GM11168 (cell line): ENCODE results near the gene PGA3.
"Not testable (repeated sequence)": the region's sequence is repeated elsewhere in the genome, so short reads cannot be mapped to it uniquely, and the experiment has no call there.

ENCODE experiments used
- in situ Hi-C: fragments of 300-500 bp; cut with MboI; formaldehyde crosslinking; loops from one replicate; pipeline ENCODE4 v1.12.0; 2022; ENCODE audit warnings: low sequenced_read_pairs; ENCODE audit not compliant: unreplicated experiment

PGA3 gene

DNA sequence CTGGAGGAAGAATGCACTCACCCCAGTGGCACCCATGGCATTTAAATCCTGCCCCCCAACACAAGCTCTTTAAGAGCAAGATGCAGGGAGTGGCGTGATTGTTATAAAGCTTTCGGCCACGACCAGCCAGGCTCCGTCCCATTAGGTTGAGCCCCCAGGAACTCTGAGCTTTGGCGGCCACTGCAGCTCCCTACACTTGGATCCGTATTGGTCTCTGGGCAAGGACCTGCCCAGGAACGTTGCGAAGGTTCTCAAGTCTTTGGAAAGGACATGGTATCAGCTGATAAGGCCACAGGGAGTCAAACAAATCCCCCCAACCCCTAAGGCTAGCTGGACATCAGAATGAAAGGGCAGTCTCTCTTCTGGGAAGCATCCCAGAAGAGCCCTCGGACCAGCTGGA lies 32.7 kb upstream of the PGA3 start:
- in situ Hi-C loops, result no loop called here

DNA sequence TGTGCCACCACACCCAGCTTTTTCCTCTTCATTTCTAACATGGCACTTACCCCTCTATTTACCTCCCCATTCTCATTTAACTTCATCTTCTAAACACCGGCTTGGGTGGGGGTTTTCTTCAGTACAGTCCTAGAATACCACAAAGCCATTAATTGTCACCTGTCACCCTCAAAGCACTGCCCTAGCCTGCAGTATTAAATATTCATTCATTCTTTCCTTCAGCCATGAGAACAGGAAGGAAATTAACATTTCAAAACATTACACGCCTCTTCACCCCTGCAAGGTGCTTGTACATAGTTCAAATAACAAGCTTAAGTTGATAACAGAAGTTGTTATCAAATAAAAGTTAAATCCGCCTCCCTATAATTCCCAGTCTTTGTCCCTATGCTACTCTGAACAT lies 31.4 kb upstream of the PGA3 start:
- in situ Hi-C loops, result no loop called here

DNA sequence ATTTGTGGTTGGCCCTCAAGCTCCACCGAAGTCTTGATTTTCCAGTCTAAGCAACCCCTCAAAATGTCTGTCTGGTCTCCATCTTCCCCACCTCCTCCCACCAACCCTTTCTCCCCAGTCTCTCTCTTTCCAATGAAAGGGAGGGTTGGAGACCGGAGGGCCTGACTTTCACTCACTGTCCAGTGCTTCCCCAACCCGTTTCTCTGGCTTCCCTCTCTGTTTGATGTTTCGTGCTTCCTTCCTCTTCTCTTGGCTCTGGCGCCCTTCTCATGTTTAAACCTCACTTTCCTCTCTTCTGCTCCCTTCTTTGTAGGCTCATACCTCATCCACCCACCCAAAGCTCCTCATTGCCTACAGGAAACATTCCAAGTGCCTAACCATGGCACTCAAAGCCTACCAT lies 31.0 kb upstream of the PGA3 start:
- in situ Hi-C loops, result no loop called here

DNA sequence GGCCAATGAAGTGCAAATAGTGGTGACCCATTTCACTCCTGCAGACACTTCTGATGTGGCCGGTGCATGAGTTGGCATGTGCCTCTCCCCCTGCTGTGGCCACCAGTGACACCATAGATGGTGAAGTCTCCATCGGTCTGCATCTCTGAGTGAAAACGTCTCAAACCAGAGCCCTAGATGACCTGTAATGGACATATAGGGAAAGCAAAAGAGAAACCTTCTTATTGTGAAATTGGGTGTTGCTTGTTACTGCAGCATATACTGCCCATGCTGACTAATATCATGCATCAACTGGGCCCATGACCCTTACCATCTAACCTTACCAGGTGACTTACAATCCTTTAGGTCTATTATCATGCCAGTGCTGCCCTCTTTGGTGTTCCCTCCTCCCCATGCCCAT lies 30.4 kb upstream of the PGA3 start:
- in situ Hi-C loops, result no loop called here

DNA sequence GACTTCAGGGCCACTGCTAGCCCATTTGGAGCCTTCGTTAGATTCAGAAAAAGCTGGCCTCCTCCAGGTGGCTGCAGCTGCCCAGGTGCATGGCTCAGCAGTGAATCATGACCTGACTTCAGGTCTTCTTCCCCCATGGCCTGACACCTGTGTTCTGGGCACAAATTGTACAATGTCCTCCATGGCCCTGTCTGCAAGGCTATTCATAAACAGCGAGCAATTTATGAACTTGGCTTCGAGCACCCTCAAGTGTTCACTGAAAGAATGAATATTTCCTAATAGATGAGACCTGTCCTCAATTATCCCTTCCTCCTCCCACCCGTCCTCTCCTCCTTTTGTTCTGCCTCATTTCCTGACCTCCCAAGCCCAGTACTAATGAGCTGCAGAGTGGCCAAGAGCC lies 29.9 kb upstream of the PGA3 start:
- in situ Hi-C loops, result no loop called here

DNA sequence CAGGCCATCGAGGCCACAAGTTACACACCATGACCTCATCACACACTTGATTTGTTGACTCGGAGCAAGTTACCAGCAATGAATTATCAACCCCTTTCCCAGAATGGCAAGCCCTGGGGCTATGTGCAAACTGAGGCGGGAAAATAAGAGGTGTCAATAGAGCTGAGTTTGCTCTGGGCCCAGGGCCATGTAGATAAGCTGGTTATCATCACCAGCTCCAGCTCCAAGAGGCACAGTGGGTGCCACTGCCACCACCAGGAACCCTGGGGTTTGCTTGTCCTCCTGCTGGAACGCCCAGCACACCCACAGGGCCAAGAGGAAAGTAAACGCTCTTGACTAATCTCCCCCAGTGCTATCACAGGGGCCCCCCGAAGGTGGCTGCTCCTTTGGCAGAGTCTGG lies 29.0 kb upstream of the PGA3 start:
- in situ Hi-C loops, result no loop called here

DNA sequence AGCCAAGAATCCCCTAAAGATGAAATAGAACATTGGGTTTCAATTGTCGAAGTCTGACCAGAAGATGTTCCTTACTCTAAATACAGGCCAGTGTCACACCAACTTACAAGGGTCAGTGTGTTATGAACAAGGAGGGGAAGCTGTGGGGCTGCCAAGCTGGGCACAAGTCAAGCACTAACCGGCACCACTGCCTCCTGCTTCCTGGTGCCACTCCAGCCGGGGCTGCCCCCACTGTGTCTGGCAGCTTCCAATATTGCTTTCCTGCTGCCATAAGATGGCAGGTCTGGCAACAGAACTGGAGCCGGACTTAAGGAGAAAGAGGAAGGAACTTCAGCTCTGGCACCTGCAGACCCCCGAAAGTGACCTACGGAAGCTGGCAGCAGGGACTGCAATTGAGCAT lies 28.4 kb upstream of the PGA3 start:
- in situ Hi-C loops, result no loop called here

DNA sequence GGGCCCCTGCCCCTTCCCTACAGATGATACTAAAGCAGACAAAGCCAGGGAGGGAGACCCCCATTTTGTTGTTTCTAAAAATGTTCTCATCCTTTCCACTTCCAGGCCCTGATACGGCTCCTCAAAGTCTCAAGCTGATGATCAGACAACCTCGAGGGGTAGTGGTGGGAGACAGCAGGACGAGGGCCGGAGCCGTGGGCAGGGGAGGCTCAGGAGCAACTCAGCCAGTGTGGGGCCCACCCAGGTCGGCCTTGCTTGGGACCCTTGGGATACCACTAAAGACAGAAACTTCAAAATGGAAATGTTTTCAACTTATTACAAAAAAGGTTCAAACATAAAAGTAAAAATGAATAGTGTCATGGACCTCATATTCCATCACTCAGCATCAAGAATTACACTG lies 26.9 kb upstream of the PGA3 start:
- in situ Hi-C loops, result no loop called here

DNA sequence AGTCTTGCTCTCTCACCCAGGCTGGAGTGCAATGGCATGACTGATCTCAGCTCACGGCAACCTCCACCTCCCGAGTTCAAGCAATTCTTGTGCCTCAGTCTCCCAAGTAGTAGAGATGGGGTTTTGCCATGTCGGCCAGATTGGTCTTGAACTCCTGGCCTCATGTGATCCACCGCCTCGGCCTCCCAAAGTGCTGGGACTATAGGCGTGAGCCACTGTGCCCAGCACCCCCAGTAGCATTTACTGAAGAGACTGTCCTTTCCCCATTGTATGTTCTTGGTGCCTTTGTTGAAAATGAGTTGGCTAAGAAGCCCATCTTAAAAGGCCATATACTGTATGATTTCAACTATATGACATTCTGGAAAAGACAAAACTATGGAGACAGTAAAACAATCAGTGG lies 23.1 kb upstream of the PGA3 start:
- in situ Hi-C loops, result not testable (repeated sequence)

DNA sequence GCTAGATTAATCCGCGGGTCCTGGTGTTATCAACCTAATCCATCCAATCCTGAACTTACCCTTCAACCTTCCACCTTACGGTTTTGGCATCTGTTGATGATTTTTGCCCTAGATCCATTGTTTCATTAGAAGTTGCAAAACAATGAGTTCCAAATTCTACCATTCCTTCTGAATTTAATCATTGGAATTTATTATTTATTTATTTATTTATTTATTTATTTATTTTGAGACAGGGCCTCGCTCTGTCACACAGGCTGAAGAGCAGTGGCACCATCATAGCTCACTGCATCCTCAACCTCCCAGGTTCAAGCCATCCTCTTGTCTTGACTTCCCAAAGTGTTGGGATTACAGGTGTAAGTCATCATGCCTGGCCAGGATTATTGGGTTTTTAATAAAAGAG lies 21.8 kb upstream of the PGA3 start:
- in situ Hi-C loops, result no loop called here

DNA sequence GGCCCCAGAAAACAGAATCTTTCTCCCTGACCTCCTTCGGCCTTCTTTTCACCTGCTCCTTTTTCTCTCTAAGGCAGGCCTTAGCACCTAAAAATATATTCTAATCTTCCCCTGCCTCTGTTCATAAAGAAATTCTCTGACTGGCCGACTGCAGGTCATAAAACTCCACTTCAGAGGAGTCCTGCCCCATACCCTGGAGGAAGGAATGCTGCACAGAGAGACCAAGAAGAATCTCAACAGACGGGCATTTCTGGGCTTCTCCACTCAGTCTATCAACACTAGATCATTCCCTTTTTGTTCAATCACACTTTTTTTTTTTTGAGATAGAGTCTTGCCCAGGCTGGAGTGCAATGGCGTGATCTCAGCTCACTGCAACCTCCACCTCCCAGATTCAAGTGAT lies 19.7 kb upstream of the PGA3 start:
- in situ Hi-C loops, result no loop called here

DNA sequence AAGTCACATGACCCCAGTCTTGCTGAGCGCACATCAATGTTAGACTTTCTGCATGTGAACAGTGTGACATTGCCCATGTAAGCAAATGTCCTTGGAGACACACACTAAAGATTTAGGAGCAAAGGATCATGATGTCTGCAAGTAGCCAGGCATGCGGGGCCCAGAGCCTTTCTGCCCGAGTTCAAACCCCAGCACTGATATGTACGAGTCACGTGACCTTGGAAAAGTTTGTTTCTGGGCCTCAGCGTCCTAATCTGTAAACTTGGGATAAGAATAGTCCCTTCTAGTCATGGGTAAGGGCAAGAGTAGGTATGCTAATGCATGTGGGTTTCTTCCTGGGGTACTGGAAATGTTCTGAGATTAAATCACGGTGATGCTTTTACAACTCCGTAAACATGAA lies 16.8 kb upstream of the PGA3 start:
- in situ Hi-C loops, result no loop called here

DNA sequence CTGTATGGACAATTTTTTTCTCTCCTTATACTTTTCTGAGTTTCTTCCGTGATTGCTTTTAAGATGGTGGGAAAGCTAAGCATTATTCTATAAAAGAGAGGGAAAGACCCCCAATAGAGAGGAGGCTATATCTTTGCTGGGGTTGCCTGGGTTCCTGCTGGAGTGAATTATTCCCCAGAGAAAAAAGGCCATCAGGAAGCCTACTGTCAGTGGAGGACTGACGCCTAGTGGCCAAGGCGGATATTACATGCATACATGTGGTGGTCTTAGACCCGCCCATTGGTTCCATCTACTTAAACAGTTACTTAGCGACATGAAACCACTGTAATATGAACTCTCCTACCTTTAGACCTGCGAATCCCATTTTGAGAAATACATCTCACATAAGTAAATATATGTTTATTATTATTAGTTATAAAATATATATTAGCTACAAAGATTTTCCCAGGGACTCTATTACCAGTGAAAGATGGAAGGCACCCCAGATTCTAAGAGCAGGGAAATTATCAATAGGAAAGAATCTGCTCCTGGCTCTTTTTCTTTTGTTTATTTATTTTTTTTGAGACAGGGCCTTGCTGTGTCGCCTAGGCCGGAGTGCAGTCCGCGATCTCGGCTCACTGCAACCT lies 15.7 kb upstream of the PGA3 start:
- in situ Hi-C loops, result no loop called here

DNA sequence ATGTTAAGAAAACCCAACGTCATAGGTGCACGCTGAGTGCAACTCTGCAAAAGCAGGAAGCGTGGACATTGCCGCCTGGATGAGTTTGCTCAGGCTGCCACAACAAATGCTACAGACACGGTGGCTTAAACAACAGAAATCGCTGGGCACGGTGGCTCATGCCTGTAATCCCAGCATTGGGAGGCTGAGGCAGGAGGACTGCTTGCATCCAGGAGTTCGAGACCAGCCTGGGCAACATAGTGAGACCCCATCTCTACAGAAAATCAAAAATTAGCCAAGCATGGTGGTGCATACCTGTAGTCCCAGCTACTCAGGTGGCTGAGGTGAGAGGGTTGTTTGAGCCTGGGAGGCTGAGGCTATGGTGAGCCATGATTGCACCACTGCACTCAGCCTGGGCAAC lies 13.4 kb upstream of the PGA3 start:
- in situ Hi-C loops, result no loop called here

DNA sequence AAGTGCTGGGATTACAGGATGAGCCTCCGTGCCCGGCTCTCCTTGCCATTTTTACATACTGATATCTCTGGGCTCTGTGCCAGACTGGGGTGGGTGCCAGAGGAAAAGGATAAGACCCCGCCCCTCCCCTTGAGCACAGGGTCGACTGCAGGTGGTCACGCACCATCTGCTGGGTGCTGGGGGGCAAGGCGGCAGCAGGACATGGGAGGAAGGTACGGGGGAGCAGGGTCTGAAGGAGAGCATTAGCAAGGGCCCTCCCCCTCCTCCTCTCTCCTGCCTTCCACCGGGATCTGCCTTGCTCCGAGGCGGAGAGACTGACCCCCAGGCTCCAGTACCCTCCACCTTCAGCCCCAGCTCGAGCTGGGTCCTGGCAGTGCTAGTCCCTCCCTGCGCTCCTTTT lies 9.7 kb upstream of the PGA3 start:
- in situ Hi-C loops, result no loop called here

DNA sequence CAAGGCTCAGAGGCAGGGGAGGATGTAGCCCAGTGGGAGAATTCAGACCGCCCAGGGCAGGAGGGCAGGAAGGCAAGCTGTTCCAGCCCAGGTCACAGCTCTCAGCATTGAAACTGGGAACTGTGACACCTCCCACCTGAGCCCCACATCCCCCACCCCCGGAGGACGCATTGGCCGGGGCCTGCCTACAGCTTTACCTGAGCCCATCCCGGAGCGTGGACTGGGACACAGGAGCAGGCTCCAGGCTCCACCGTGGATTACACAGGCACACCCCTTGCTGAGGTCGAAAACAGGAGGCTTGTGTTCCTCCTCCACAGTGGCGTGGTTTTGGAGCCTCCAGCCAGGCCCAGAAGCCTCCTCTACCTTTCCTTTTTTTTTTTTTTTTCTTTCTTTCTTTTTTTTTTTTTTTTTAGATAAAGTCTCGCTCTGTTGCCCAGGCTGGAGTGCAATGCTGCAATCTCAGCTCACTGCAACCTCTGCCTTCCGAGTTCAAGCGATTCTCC lies 9.1 kb upstream of the PGA3 start:
- in situ Hi-C loops, result no loop called here

DNA sequence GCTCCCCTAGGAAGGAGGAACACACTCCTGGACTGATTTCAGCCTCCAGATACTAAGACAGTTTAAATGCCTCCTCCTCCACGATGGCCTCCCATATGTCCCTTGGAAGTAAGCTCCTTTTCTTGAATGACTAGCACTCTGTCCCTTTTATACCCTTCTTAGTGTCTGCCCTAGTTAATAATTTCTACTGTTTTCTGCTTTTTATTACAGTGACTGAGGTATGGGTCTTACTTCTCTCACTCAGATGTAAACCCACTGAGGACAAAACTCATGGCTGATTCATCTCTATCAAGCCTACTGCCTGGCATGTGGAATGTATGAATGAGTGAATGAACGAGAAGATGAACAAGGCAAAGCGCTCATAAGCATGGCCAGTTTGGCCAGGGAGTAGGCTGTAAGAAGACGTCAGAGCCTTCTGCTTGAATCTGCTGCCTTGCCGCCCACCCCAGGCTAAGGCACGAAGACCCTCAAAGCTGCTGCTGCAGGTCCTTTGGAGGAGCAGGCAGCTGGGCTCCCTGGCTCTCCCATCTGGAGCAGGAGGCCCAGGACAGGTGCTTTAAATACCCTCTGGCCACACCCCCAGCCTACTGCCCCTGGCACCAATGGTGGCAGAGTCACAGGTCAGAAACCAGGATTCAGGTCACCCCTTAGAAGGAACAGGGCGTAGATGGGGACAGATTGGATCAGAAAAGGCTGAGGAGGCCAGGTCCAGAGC lies 8.2 kb upstream of the PGA3 start:
- in situ Hi-C loops, result loop anchor here (5.0 kb wide), 1 partner anchor 42 kb away; no protein-coding TSS in a partner anchor

DNA sequence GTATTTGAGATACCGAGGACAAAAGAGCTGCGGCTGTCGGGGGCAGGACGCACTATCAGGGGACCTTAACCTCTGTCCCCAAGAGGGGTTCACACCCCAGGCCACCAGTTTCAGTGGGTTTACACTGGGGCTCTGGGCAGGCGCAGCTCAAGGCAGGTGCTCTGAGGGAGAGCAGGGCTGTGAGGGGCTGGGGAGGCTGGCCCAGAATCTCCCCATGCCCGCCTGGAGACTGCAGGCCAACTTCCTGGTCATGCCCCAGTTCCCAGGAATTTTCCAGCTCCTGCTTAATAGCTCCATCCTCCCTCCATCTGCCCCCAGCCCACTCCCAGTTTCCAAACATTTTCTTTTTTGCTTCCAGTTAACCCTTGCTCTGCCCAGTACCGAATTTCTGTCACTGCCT lies 7.6 kb upstream of the PGA3 start:
- in situ Hi-C loops, result loop anchor here (5.0 kb wide), 1 partner anchor 42 kb away; no protein-coding TSS in a partner anchor

DNA sequence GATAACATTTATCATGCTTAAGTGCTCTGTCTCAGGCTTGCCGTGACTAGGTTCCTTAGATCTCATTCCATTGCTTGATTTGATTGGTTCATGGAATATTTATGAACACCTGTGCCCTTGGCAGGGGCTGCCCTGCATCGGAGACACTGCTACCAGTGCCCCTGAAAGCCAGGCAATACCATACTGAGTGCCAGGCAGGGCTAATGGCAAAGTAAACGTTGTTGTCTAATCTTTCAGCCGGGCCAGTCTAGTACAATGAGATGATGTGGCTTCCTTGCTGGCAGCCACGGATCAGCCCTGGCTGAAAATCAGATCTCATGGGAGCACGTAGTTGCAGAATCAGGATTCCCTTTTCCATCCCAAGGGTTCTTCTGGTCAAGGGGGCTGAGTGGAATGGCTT lies 5.0 kb upstream of the PGA3 start:
- in situ Hi-C loops, result loop anchor here (5.0 kb wide), 1 partner anchor 39 kb away; no protein-coding TSS in a partner anchor

DNA sequence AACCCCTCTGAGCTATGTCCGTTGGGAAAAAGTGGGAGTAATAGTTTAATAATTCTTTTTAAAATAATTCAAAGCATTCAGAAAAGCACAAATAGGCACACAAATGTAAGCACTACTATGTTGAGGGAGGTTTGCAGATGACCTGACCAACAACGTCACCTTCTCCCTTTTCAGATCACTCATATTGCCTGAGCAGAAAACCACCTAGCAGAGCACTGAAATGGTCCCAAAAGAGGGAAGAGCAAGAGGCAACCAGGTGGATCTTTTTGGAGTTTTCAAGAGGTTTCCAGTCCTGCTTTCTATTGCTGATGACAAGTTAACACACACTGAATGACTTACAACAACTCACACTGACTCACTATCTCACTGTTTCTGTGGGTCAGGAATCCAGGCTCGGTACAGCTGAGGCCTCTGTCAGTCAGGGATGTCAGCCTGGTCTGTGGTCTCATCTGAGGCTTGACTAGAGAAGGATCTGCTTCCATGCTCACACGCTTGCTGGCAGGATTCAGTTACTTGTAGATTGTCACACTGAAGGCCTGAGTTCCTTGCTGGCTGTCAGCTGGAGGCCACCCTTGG lies 4.3 kb upstream of the PGA3 start:
- in situ Hi-C loops, result loop anchor here (5.0 kb wide), 1 partner anchor 38 kb away; no protein-coding TSS in a partner anchor

DNA sequence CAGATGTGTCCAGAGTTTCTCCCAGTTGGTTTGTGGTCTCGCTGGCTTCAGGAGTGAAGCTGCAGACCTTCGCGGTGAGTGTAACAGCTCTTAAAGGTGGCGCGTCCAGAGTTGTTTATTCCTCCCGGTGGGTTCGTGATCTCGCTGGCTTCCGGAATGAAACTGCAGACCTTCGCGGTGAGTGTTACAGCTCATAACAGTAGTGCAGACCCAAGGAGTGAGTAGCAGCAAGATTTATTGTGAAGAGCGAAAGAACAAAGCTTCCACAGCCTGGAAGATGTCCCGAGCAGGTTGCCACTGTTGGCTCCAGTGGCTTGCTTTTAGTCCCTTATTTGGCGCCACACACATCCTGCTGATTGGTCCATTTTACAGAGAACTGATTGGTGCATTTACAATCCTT lies 1.8 kb upstream of the PGA3 start:
- in situ Hi-C loops, result no loop called here

DNA sequence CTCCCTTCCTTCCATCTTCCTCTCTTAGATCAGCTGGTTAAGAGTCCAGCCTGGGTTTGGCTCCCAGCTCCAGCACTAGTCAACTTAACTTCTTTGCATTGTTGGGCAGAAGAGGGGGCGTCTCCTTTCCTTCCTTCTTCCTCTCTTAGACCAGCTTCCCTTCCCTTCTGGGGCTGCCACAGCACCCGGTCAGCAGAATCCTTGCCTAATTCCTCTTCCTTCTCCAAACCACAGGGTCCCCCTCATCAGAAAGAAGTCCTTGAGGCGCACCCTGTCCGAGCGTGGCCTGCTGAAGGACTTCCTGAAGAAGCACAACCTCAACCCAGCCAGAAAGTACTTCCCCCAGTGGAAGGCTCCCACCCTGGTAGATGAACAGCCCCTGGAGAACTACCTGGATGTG lies 558 bp downstream of the PGA3 start:
- in situ Hi-C loops, result not testable (repeated sequence)
